Measurements from ENCODE around the gene PDE10A.
"Not testable (repeated sequence)": the region's sequence is repeated elsewhere in the genome, so short reads cannot be mapped to it uniquely, and the experiment has no call there.

The PDE10A gene

GRCh38 chr6:165469483-165469882, 193.6 kb downstream of the PDE10A start:
- DNase-seq (ENCODE audit: low read depth in 2 of 2) = no peak

- no peak for DNase-seq (ENCODE audit: low read depth in 2 of 2)
These were observed 194.5 kb downstream of the PDE10A start for GRCh38 chr6:165468340-165469235.

GRCh38 chr6:165463499-165463898, 199.5 kb downstream of the PDE10A start:
- not testable (repeated sequence) for DNase-seq (ENCODE audit: low read depth in 2 of 2)

GRCh38 chr6:165459605-165460301, 203.3 kb downstream of the PDE10A start:
- DNase-seq (ENCODE audit: low read depth in 2 of 2) = not testable (repeated sequence)

- DNase-seq (ENCODE audit: low read depth in 2 of 2) = no peak
These were observed 204.9 kb downstream of the PDE10A start for GRCh38 chr6:165458134-165458533.

- no peak for DNase-seq (ENCODE audit: low read depth in 2 of 2)
These were observed 206.8 kb downstream of the PDE10A start for GRCh38 chr6:165456286-165456685.

GRCh38 chr6:165455488-165455887, 207.6 kb downstream of the PDE10A start:
- DNase-seq (ENCODE audit: low read depth in 2 of 2) = no peak

- no peak for DNase-seq (ENCODE audit: low read depth in 2 of 2)
These were observed 209.6 kb downstream of the PDE10A start for GRCh38 chr6:165453395-165453794.

GRCh38 chr6:165451838-165452237, 211.2 kb downstream of the PDE10A start:
- no peak for DNase-seq (ENCODE audit: low read depth in 2 of 2)

- no peak for DNase-seq (ENCODE audit: low read depth in 2 of 2)
These were observed 214.8 kb downstream of the PDE10A start for GRCh38 chr6:165448210-165448609.

- no peak for DNase-seq (ENCODE audit: low read depth in 2 of 2)
These were observed 215.9 kb downstream of the PDE10A start for GRCh38 chr6:165447141-165447540.

GRCh38 chr6:165446331-165446730, 216.7 kb downstream of the PDE10A start:
- DNase-seq (ENCODE audit: low read depth in 2 of 2) = no peak

GRCh38 chr6:165443462-165443861, 219.6 kb downstream of the PDE10A start:
- no peak for DNase-seq (ENCODE audit: low read depth in 2 of 2)

GRCh38 chr6:165441181-165441580, 221.9 kb downstream of the PDE10A start:
- no peak for DNase-seq (ENCODE audit: low read depth in 2 of 2)

GRCh38 chr6:165439928-165440554, 223.0 kb downstream of the PDE10A start:
- no peak for DNase-seq (ENCODE audit: low read depth in 2 of 2)

- DNase-seq (ENCODE audit: low read depth in 2 of 2) = no peak
These were observed 236.1 kb downstream of the PDE10A start for GRCh38 chr6:165426892-165427291.

GRCh38 chr6:165422192-165422591, 240.8 kb downstream of the PDE10A start:
- DNase-seq (ENCODE audit: low read depth in 2 of 2) = no peak

- no peak for DNase-seq (ENCODE audit: low read depth in 2 of 2)
These were observed 245.7 kb downstream of the PDE10A start for GRCh38 chr6:165417278-165417865.

- no peak for DNase-seq (ENCODE audit: low read depth in 2 of 2)
These were observed 258.3 kb downstream of the PDE10A start for GRCh38 chr6:165404697-165405096.

GRCh38 chr6:165404296-165404695, 258.7 kb downstream of the PDE10A start:
- DNase-seq (ENCODE audit: low read depth in 2 of 2) = no peak

- no peak for DNase-seq (ENCODE audit: low read depth in 2 of 2)
These were observed 259.9 kb downstream of the PDE10A start for GRCh38 chr6:165403006-165403595.

GRCh38 chr6:165401092-165401491, 261.9 kb downstream of the PDE10A start:
- no peak for DNase-seq (ENCODE audit: low read depth in 2 of 2)
